ENCODE measurements around the gene KIAA0753.
"Not testable (repeated sequence)": the region's sequence is repeated elsewhere in the genome, so short reads cannot be mapped to it uniquely, and the experiment has no call there.

KIAA0753 gene

GRCh38 chr17:6668219-6668618, 27.7 kb upstream of the KIAA0753 start:
- DNase-seq = no peak

- DNase-seq = no peak
Observed at GRCh38 chr17:6667516-6667915, 27.0 kb upstream of the KIAA0753 start.

- DNase-seq = no peak
Observed at GRCh38 chr17:6666557-6666956, 26.0 kb upstream of the KIAA0753 start.

- DNase-seq = peak; percentile 29
Observed at GRCh38 chr17:6666077-6666521, 25.6 kb upstream of the KIAA0753 start.

- not testable (repeated sequence) for DNase-seq
Observed at GRCh38 chr17:6663200-6663599, 22.7 kb upstream of the KIAA0753 start.

GRCh38 chr17:6661464-6661848, 20.9 kb upstream of the KIAA0753 start:
- DNase-seq = no peak

GRCh38 chr17:6660805-6661463, 20.4 kb upstream of the KIAA0753 start:
- no peak for DNase-seq

GRCh38 chr17:6660101-6660500, 19.6 kb upstream of the KIAA0753 start:
- no peak for DNase-seq

- not testable (repeated sequence) for DNase-seq
Observed at GRCh38 chr17:6658411-6658810, 17.9 kb upstream of the KIAA0753 start.

GRCh38 chr17:6657633-6658287, 17.2 kb upstream of the KIAA0753 start:
- no peak for DNase-seq

- peak; percentile 70 for DNase-seq
Observed at GRCh38 chr17:6656797-6657632, 16.5 kb upstream of the KIAA0753 start.

GRCh38 chr17:6655732-6656361, 15.3 kb upstream of the KIAA0753 start:
- not testable (repeated sequence) for DNase-seq

- DNase-seq = no peak
Observed at GRCh38 chr17:6654841-6655731, 14.6 kb upstream of the KIAA0753 start.

- DNase-seq = peak; percentile 44
Observed at GRCh38 chr17:6651919-6652452, 11.5 kb upstream of the KIAA0753 start.

- peak; percentile 94 for DNase-seq
Observed at GRCh38 chr17:6651354-6651918, 10.9 kb upstream of the KIAA0753 start, which contains the start of the genes C17orf100 and MED31. Gene C17orf100 (plus strand): TSS chr17:6651762. CDS start chr17:6651914, 152 bp downstream. Gene MED31 (minus strand): TSS chr17:6651605. CDS start chr17:6651528, 77 bp downstream.

GRCh38 chr17:6648181-6648580, 7.7 kb upstream of the KIAA0753 start:
- DNase-seq = no peak

- no peak for DNase-seq
Observed at GRCh38 chr17:6643451-6644125, 3.1 kb upstream of the KIAA0753 start.

GRCh38 chr17:6642592-6642991, 2.1 kb upstream of the KIAA0753 start:
- DNase-seq = no peak

GRCh38 chr17:6641247-6641863, 844 bp upstream of the KIAA0753 start:
- no peak for DNase-seq
